Stimulated activated memory B cell treated with anti-CD40 and anti-IgM and Interleukin-4, amounts not matched to agents 10 μg/mL and 1 μg/mL and 100 μg/mL, for 72 hours (primary cell): Measurements from ENCODE around the gene PDE3B.
"Not testable (repeated sequence)": the region's sequence is repeated elsewhere in the genome, so short reads cannot be mapped to it uniquely, and the experiment has no call there.

Source experiments
- ATAC-seq: fragments of 150-1000 bp; cut with Tn5 transposase; 2 replicates; pipeline ENCODE4 v1.10.0; 2021
- H3K27ac Mint-ChIP-seq: one replicate; pipeline ENCODE4 v1.8.0; 2022; ENCODE audit warnings: mild to moderate bottlenecking, mixed read lengths
- H3K27me3 Mint-ChIP-seq: one replicate; pipeline ENCODE4 v1.8.0; 2022; ENCODE audit warnings: mixed read lengths
- H3K36me3 Mint-ChIP-seq: one replicate; pipeline ENCODE4 v1.8.0; 2022; ENCODE audit warnings: mixed read lengths
- H3K4me1 Mint-ChIP-seq: one replicate; pipeline ENCODE4 v1.8.0; 2022; ENCODE audit warnings: mixed read lengths
- H3K4me3 Mint-ChIP-seq: one replicate; pipeline ENCODE4 v1.8.0; 2022; ENCODE audit warnings: mild to moderate bottlenecking, moderate library complexity, mixed read lengths
- H3K9me3 Mint-ChIP-seq: one replicate; pipeline ENCODE4 v1.8.0; 2022; ENCODE audit warnings: mixed read lengths

The PDE3B gene

GRCh38 chr11:14643697-14644225 is at the start of gene PDE3B:
Gene PDE3B, plus strand, starts transcription at chr11:14643804. Its CDS starts 272 bp downstream, at chr11:14644076.
- no peaks in the 10 kb centered on the region for H3K36me3 Mint-ChIP-seq
- H3K4me1 Mint-ChIP-seq = peaks cover 22% of the 10 kb centered on the region
- peak within 1 kb of the TSS; percentile 70 for H3K27ac Mint-ChIP-seq
- peaks cover 27% of the 10 kb centered on the region for H3K27me3 Mint-ChIP-seq
- peak; percentile 89 for ATAC-seq
- peak within 1 kb of the TSS; percentile 90 for H3K4me3 Mint-ChIP-seq
- H3K9me3 Mint-ChIP-seq = no peaks in the 10 kb centered on the region

DNA sequence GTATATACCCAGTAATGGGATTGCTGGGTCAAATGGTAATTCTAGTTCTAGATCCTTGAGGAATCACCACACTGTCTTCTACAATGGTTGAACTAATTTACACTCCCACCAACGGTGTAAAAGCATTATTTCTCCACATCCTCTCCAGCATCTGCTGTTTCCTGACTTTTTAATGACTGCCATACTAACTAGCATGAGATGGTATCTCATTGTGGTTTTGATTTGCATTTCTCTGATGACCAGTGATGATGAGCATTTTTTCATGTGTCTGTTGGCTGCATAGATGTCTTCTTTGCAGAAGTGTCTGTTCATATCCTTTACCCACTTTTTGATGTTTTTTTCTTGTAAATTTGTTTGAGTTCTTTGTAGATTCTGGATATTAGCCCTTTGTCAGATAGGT is 48.3 kb upstream of the PDE3B start:
- not testable (repeated sequence) for H3K4me3 Mint-ChIP-seq, H3K9me3 Mint-ChIP-seq, H3K27ac Mint-ChIP-seq, ATAC-seq, H3K36me3 Mint-ChIP-seq, H3K4me1 Mint-ChIP-seq
- peaks cover 18% of the 10 kb centered on the region for H3K27me3 Mint-ChIP-seq

DNA sequence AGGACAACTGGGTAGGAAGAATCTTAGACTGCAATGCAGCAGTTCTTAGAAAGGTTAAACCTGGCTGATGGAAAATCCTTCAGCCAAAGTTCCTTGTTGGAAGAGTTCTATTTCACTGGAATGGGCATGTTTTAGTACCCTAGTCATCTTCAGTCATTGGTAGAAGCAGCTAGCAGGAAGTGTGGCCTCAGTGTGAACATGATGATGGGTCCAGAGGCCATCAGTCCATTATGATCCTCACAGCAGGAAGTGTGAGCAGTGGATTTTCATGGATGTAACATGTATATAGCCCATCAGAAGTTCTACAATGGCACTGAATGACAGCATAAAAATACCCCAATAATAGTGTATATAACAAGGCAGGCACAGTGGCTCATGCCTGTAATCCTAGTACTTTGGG is 35.9 kb upstream of the PDE3B start:
- Mint-ChIP-seq H3K27me3 (no peaks in the 10 kb centered on the region), H3K4me3 (no peak overlapping the region), H3K27ac (no peak overlapping the region), H3K4me1 (no peaks in the 10 kb centered on the region), H3K36me3 (peaks cover 4% of the 10 kb centered on the region), H3K9me3 (peaks cover 5% of the 10 kb centered on the region)
- ATAC-seq = no peak

DNA sequence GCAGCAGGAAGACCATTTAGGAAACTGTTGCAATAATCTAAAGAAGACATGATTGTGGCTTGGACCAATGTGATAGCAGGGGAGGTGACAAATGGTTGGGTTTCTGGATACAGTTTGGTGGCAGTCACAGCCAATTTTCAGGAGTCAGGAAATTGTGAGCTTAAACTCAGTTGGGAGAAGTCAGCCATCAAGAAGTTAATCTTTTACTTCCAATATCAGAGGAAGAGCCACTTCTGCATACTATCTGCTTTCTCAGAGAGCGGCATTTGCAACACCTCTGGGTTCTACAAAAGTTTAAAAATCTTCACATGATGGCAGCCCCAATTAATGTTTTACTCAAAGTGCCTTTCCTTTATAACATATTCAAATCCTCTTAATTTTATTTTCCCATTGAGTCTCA is 33.7 kb upstream of the PDE3B start:
- H3K27ac Mint-ChIP-seq = no peak overlapping the region
- H3K4me1 Mint-ChIP-seq = no peaks in the 10 kb centered on the region
- peaks cover 4% of the 10 kb centered on the region for H3K36me3 Mint-ChIP-seq
- no peaks in the 10 kb centered on the region for H3K27me3 Mint-ChIP-seq
- ATAC-seq = no peak
- no peak overlapping the region for H3K4me3 Mint-ChIP-seq
- H3K9me3 Mint-ChIP-seq = peaks cover 5% of the 10 kb centered on the region

- peak; percentile 12 for ATAC-seq
- Mint-ChIP-seq H3K9me3 (peaks cover 3% of the 10 kb centered on the region), H3K27me3 (no peaks in the 10 kb centered on the region), H3K4me1 (no peaks in the 10 kb centered on the region), H3K27ac (no peak overlapping the region), H3K4me3 (no peak overlapping the region), H3K36me3 (no peaks in the 10 kb centered on the region)
Observed at GRCh38 chr11:14611939-14612338, 31.7 kb upstream of the PDE3B start.

- no peaks in the 10 kb centered on the region for H3K4me1 Mint-ChIP-seq
- no peaks in the 10 kb centered on the region for H3K36me3 Mint-ChIP-seq
Observed at GRCh38 chr11:14612694-14613093, 30.9 kb upstream of the PDE3B start.

DNA sequence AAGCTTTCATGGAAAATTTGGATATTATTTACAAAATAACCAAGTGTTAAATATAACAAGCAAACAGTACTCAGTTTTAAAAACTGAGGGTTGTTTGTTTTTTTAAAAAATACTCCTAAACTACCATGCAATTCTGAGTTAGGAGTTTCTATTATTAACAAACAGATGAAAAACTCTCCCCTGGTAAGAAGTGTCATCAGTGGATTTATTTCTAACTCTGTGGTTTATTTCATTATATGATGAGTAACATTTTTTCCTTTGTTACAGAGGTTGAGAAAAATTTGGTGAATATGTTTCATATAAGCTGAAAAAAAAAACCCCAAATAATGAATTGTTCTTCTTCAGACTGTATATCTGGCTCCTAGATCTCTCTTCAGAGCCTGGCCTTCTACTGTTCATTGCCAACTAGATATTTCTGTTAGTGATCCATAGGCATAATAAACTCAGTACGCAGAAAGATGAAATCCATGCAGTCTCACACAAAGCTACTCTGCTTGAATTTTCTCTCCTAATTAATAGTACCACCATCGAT is 29.4 kb upstream of the PDE3B start:
- Mint-ChIP-seq H3K27ac (no peak overlapping the region), H3K9me3 (no peaks in the 10 kb centered on the region), H3K4me3 (no peak overlapping the region), H3K4me1 (no peaks in the 10 kb centered on the region), H3K36me3 (no peaks in the 10 kb centered on the region), H3K27me3 (no peaks in the 10 kb centered on the region)
- no peak for ATAC-seq

More at GRCh38 chr11:14612694-14613093, 30.9 kb upstream of the PDE3B start:
- H3K4me3 Mint-ChIP-seq = no peak overlapping the region
- H3K27ac Mint-ChIP-seq = no peak overlapping the region
- ATAC-seq = no peak
- no peaks in the 10 kb centered on the region for H3K27me3 Mint-ChIP-seq
- no peaks in the 10 kb centered on the region for H3K9me3 Mint-ChIP-seq

DNA sequence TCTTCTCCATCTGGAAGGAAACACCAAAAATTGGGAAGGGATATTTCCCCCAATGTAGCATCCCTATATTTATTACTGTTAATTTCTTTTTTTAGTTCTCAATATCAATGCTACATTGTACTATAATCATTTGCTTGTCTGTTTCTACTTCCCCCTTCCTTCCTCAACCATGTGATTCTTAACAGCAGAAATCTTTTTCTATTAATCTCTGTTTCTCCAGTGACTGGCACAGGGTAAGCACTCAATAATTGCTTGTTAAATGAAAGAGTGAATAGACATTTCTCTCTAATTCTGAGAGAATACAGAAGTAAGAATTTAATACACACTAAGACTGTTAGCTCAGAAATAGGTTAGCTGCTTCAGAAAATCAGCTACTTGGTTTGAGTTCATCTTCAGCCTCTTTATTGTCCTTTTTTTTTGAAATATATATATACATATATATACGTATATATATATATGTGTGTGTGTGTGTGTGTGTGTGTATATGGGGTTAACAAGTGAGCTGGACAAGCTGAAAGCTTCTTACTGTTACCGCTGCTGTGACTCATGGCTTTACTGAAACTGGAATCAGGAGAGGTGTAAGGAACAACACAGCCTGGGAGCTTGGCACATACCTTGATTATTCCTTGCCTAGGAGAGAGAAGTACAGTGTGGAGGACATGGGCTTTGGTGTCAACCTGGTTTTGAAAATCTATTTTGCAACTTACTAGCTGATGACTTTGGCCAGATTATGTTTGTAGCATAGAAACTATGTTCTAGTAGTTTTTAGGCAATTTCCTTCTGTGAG is 26.2 kb upstream of the PDE3B start:
- Mint-ChIP-seq H3K27me3 (no peaks in the 10 kb centered on the region), H3K4me1 (no peaks in the 10 kb centered on the region), H3K27ac (no peak overlapping the region), H3K4me3 (no peak overlapping the region), H3K9me3 (no peaks in the 10 kb centered on the region), H3K36me3 (no peaks in the 10 kb centered on the region)
- ATAC-seq = no peak

DNA sequence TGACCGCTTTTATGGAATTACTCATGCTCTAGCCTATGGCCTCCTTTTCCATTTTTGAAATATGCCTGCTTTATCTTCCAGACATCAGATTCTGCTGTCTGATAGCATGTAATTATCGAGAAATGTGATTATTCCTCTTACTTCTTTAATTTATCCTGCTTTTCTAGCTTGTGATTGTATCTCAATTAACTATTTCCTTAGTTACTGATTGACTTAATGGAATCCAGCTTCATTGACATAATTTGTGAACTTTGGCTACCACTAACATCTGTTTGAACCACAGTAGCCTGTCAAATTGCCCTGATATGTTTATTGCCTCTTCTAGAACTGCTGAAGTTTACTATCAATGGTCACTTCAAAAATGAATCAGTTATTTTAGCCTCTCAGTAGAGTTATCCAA is 25.5 kb upstream of the PDE3B start:
- Mint-ChIP-seq H3K4me1 (no peaks in the 10 kb centered on the region), H3K36me3 (no peaks in the 10 kb centered on the region), H3K9me3 (no peaks in the 10 kb centered on the region), H3K4me3 (no peak overlapping the region), H3K27me3 (no peaks in the 10 kb centered on the region), H3K27ac (no peak overlapping the region)
- ATAC-seq = no peak

DNA sequence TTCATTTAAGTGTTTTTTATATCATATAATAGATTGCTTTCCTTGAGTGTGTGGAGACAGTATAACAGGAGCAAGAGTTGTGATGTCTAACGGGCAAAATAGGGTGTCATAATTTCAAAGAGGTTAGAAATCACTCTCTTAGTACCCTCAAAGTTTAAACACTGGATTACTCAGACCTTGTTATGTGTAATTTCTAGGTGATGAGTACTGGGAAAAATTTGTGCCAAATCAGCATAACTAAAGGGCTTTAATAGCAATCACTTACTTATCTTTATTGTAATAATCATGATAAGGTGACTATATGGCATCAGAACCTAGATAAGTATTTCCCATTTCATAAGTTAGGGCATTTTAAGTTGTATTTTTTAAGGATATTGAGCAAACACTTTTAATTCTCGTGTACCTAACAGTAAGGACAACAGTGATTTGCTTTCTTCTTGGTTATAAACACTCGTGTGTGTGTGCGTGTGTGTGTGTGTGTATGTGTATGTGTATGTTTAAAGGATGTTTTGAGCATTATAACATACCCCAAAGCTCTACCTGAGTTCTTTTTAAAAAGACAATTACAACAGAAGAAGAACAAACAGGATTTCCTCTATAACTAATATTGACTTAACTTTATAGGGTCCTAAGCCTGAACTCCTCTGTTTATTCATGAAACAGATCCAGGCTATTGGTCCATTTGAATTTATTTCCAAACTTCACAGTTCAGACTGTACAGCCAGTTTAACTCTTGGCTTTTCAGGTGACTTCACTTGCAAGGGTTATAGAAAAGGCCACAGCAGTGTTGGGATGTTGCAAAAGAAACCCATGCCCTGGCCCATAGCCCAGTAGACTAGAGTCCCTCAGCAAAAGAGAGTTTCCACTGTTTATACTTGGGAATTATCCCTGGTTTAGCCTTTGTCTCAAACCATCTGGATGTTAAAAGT is 23.7 kb upstream of the PDE3B start:
- Mint-ChIP-seq H3K4me3 (no peak overlapping the region), H3K4me1 (no peaks in the 10 kb centered on the region), H3K27me3 (no peaks in the 10 kb centered on the region), H3K27ac (no peak overlapping the region), H3K36me3 (no peaks in the 10 kb centered on the region), H3K9me3 (no peaks in the 10 kb centered on the region)
- no peak for ATAC-seq

DNA sequence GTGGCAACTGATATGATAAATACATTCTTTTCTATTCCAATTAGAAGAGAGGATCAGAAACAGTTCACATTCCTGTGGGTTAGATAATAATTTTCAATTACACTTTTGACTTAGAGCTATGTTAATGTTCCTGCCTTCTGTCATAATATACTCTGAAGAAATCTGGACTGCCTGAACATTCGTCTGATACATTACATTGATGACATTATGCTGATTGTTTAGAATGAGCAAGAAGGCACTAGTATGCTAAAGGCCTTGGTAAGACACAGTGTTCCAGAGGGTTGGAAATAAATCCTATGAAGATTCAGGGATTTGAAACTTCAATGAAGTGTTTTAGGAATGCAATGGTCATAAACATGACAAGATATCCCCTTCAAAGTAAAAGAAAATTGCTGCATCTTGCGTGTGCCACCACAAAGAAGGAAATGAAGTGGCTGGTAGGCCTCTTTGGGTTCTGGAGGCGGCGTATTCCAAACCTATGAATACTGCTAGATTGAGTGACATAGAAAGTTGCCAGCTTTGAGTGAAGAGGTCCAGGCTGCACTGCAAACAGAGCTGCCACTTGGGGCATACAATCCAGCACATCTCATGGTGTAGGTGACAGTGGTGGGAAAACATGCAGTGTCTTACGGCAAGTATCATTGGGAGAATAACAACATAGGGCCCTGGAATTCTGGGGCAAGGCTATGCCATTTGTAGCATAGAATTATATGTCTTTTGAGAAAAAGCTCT is 21.2 kb upstream of the PDE3B start:
- Mint-ChIP-seq H3K4me1 (peaks cover 16% of the 10 kb centered on the region), H3K9me3 (no peaks in the 10 kb centered on the region), H3K27me3 (no peaks in the 10 kb centered on the region), H3K27ac (no peak overlapping the region), H3K4me3 (no peak overlapping the region), H3K36me3 (no peaks in the 10 kb centered on the region)
- ATAC-seq = no peak

DNA sequence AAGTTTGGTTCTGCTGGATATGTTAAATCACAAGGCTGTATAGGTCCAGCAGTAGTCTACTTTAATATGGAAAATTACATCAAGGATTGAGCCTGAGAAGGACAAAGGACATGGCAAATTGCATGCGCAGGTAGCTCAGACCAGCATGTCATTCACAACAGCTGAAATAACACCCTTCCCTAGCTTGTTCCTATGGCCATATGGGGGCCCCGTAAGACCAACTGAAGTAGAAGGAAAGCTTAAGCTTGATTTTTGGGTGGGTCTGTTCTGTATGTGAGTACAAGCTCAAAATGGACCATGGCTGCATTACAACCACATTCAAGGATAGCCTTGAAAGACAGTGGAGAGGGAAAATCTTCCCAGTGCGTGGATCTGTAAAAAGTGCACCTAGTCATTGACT is 20.6 kb upstream of the PDE3B start:
- H3K36me3 Mint-ChIP-seq = no peaks in the 10 kb centered on the region
- H3K4me3 Mint-ChIP-seq = no peak overlapping the region
- ATAC-seq = no peak
- no peak overlapping the region for H3K27ac Mint-ChIP-seq
- peaks cover 16% of the 10 kb centered on the region for H3K4me1 Mint-ChIP-seq
- H3K27me3 Mint-ChIP-seq = no peaks in the 10 kb centered on the region
- H3K9me3 Mint-ChIP-seq = no peaks in the 10 kb centered on the region

DNA sequence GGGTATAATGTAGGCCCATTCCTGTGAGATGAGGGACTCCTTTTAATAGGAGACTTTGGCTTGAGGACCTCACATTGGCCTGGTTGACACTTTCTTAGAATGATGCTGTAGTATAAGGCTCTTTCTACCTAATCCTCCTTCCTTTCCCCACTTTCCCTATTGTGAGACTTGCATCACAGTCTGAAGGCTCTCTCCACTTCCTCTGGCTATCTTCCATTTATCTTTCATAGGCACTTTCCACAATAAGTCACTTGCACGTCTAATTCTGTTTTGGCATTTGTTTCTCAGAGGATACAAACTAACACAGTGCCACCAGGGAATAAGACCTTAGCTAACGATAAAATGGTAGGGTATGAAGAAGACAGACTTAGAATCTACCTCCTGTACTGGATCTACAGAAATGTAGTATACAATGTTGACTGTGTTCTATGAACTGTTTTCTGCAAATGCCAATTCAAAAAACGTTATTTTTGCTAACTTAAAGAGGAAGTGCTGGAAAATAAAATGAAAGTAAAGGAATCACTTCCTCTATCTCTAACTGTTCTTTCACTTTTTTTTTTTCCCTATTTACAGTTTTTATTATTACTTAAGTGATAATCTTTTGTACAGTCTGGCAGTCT is 17.9 kb upstream of the PDE3B start:
- Mint-ChIP-seq H3K4me1 (peaks cover 16% of the 10 kb centered on the region), H3K4me3 (peak overlapping the region; percentile 36), H3K36me3 (no peaks in the 10 kb centered on the region), H3K9me3 (no peaks in the 10 kb centered on the region), H3K27ac (peak overlapping the region; percentile 75), H3K27me3 (no peaks in the 10 kb centered on the region)
- ATAC-seq = peak; percentile 57

DNA sequence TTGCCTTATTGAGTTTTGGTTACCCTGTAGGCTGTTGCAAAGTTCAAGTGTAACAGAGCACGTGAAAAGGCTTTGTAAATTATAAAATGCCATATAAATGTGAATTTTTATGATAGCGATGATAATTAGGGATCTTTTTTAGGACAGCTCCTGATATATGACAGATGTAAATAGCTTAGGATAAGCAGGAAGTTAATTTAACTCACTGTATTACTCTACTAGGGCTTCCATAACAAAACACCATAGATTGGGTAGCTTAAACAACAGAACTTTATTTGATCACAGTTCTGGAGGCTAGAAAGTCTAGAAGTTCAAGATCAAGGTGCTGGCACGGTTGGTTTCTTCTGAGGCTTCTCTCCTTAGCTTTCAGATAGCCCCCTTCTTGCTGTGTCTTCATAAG is 17.0 kb upstream of the PDE3B start:
- no peak for ATAC-seq
- no peaks in the 10 kb centered on the region for H3K36me3 Mint-ChIP-seq
- no peaks in the 10 kb centered on the region for H3K9me3 Mint-ChIP-seq
- peak overlapping the region; percentile 75 for H3K27ac Mint-ChIP-seq
- no peaks in the 10 kb centered on the region for H3K27me3 Mint-ChIP-seq
- peaks cover 16% of the 10 kb centered on the region for H3K4me1 Mint-ChIP-seq
- H3K4me3 Mint-ChIP-seq = no peak overlapping the region
